H9 (cell line): Measurements from ENCODE around the gene GABRE. TPM values are rescaled to one million over a fixed set of nuclear protein-coding genes. Genes with fewer than 3 reads are reported as not detected.

ENCODE experiments used
- DNase-seq: peaks from one replicate; pipeline ENCODE4 v3.0.0-alpha.2; 2017
- H2AFZ ChIP-seq: one replicate; pipeline ENCODE4 v1.6.1; 2013; ENCODE audit warnings: mild to moderate bottlenecking, low read length, control low read depth, moderate library complexity
- H2AK5ac ChIP-seq: 2 replicates; pipeline ENCODE4 v1.6.1; 2013; ENCODE audit warnings: low read length, control low read depth, mixed read lengths; ENCODE audit not compliant: insufficient read length
- H2BK120ac ChIP-seq: one replicate; pipeline ENCODE4 v1.6.1; 2013; ENCODE audit warnings: low read depth, mild to moderate bottlenecking, low read length, control low read depth, inconsistent platforms; ENCODE audit not compliant: poor library complexity, severe bottlenecking
- H2BK12ac ChIP-seq: 2 replicates; pipeline ENCODE4 v1.6.1; 2013; ENCODE audit warnings: low read length, control low read depth, mixed read lengths, low read depth; ENCODE audit not compliant: insufficient read length
- H2BK15ac ChIP-seq: 2 replicates; pipeline ENCODE4 v1.6.1; 2013; ENCODE audit warnings: low read depth, low read length, control low read depth
- H2BK20ac ChIP-seq: one replicate; pipeline ENCODE4 v1.6.1; 2013; ENCODE audit warnings: low read depth, mild to moderate bottlenecking, low read length, control low read depth, inconsistent platforms; ENCODE audit not compliant: poor library complexity, severe bottlenecking
- H2BK5ac ChIP-seq: 2 replicates; pipeline ENCODE4 v1.6.1; 2013; ENCODE audit warnings: low read length, control low read depth, mixed read lengths; ENCODE audit not compliant: insufficient read length
- H3K14ac ChIP-seq: 2 replicates; pipeline ENCODE4 v1.6.1; 2013; ENCODE audit warnings: low read length, control low read depth; ENCODE audit not compliant: insufficient read depth
- H3K18ac ChIP-seq: 2 replicates; pipeline ENCODE4 v1.6.1; 2013; ENCODE audit warnings: low read depth, mild to moderate bottlenecking, mixed read lengths, low read length, control low read depth; ENCODE audit not compliant: insufficient read length
- H3K23ac ChIP-seq: 2 replicates; pipeline ENCODE4 v1.6.1; 2013; ENCODE audit warnings: low read length, control low read depth, mixed read lengths, low read depth; ENCODE audit not compliant: insufficient read length
- H3K23me2 ChIP-seq: 2 replicates; pipeline ENCODE4 v1.6.1; 2013; ENCODE audit warnings: low read depth, mild to moderate bottlenecking, mixed read lengths, low read length, control low read depth; ENCODE audit not compliant: insufficient read length, poor library complexity, severe bottlenecking
- H3K27ac ChIP-seq: 2 replicates; pipeline ENCODE4 v1.5.1; 2013; ENCODE audit warnings: low read length, control low read depth, mixed read lengths, low read depth; ENCODE audit not compliant: insufficient read length
- H3K27me3 ChIP-seq: 2 replicates; pipeline ENCODE4 v1.6.1; 2013; ENCODE audit warnings: low read length, control low read depth, inconsistent platforms; ENCODE audit not compliant: insufficient read depth
- H3K4ac ChIP-seq: 2 replicates; pipeline ENCODE4 v1.6.1; 2013; ENCODE audit warnings: low read depth, mild to moderate bottlenecking, control low read depth, inconsistent platforms, low read length, moderate library complexity
- H3K4me1 ChIP-seq: 2 replicates; pipeline ENCODE4 v1.6.1; 2013; ENCODE audit warnings: low read length, control low read depth, inconsistent platforms; ENCODE audit not compliant: insufficient read depth
- H3K4me2 ChIP-seq: 2 replicates; pipeline ENCODE4 v1.6.1; 2013; ENCODE audit warnings: low read length, control low read depth, mixed read lengths; ENCODE audit not compliant: insufficient read length, insufficient read depth
- H3K56ac ChIP-seq: 2 replicates; pipeline ENCODE4 v1.6.1; 2013; ENCODE audit warnings: low read depth, mild to moderate bottlenecking, mixed read lengths, low read length, control low read depth; ENCODE audit not compliant: insufficient read length
- H3K79me1 ChIP-seq: 2 replicates; pipeline ENCODE4 v1.6.1; 2013; ENCODE audit warnings: low read depth, mild to moderate bottlenecking, moderate library complexity, low read length, control low read depth, inconsistent platforms; ENCODE audit not compliant: insufficient read depth, poor library complexity, severe bottlenecking
- H3K79me2 ChIP-seq: 2 replicates; pipeline ENCODE4 v1.6.1; 2013; ENCODE audit warnings: low read length, control low read depth, inconsistent platforms; ENCODE audit not compliant: insufficient read depth
- H3K9ac ChIP-seq: 2 replicates; pipeline ENCODE4 v1.6.1; 2013; ENCODE audit warnings: low read length, control low read depth, mixed read lengths; ENCODE audit not compliant: insufficient read length; ENCODE audit errors: extremely low read depth
- H3K9me3 ChIP-seq: one replicate; pipeline ENCODE4 v1.6.1; 2013; ENCODE audit warnings: low read depth, low read length, inconsistent platforms; ENCODE audit not compliant: control insufficient read depth
- H3T11ph ChIP-seq: one replicate; pipeline ENCODE4 v1.6.1; 2013; ENCODE audit warnings: mild to moderate bottlenecking, low read length, control low read depth, inconsistent platforms
- H4K20me1 ChIP-seq: one replicate; pipeline ENCODE4 v1.6.1; 2013; ENCODE audit not compliant: control insufficient read depth, insufficient read length, insufficient read depth
- H4K5ac ChIP-seq: 2 replicates; pipeline ENCODE4 v1.6.1; 2013; ENCODE audit warnings: low read depth, mild to moderate bottlenecking, mixed read lengths, low read length, control low read depth; ENCODE audit not compliant: insufficient read length
- H4K8ac ChIP-seq: replicated peaks from 2 replicates; pipeline ENCODE4 v1.6.1; 2013; ENCODE audit warnings: low read length, control low read depth, mixed read lengths, low read depth; ENCODE audit not compliant: insufficient read length
- H4K91ac ChIP-seq: 2 replicates; pipeline ENCODE4 v1.6.1; 2013; ENCODE audit warnings: low read depth, mild to moderate bottlenecking, moderate library complexity, mixed read lengths, low read length, control low read depth; ENCODE audit not compliant: insufficient read length
- H3K27ac Mint-ChIP-seq, 3 experiments: 2 replicates in 2 of 3; 3 replicates in 1 of 3; pipeline ENCODE4 v1.8.0; 2020 to 2021; ENCODE audit warnings: mixed read lengths in 3 of 3, mild to moderate bottlenecking in 1 of 3, moderate library complexity in 1 of 3
- H3K27me3 Mint-ChIP-seq: 2 replicates; pipeline ENCODE4 v1.8.0; 2021; ENCODE audit warnings: low read depth, mild to moderate bottlenecking, moderate library complexity, mixed read lengths
- H3K36me3 Mint-ChIP-seq, 3 experiments: 2 replicates in 2 of 3; 3 replicates in 1 of 3; pipeline ENCODE4 v1.8.0; 2020 to 2021; ENCODE audit warnings: low read depth in 3 of 3, mixed read lengths in 3 of 3; ENCODE audit not compliant: insufficient read depth in 1 of 3
- H3K4me1 Mint-ChIP-seq, 2 experiments: 2 replicates each; pipeline ENCODE4 v1.8.0; 2020; ENCODE audit warnings: mixed read lengths in 2 of 2
- H3K4me3 Mint-ChIP-seq, 2 experiments: 2 replicates in 1 of 2; 3 replicates in 1 of 2; pipeline ENCODE4 v1.8.0; 2020 to 2021; ENCODE audit warnings: mild to moderate bottlenecking in 2 of 2, mixed read lengths in 2 of 2, moderate library complexity in 1 of 2
- H3K9me3 Mint-ChIP-seq, 2 experiments: 2 replicates in 1 of 2; 3 replicates in 1 of 2; pipeline ENCODE4 v1.8.0; 2020; ENCODE audit warnings: mild to moderate bottlenecking in 2 of 2, mixed read lengths in 2 of 2, moderate library complexity in 1 of 2
- total RNA-seq: library from RNA; stranded (reverse); gene quantifications from 2 replicates; pipeline ENCODE4 v1.2.1, GENCODE V29; 2021
- TF ChIP-seq, protein P1 (sequence below): fragments of 200-600 bp; sonication (generic); conservative IDR thresholded peaks from 3 replicates; pipeline ENCODE4 v1.8.0; 2021; ENCODE audit warnings: antibody characterized with exemption, mild to moderate bottlenecking

Gene GABRE
- total RNA-seq, 1 experiment from 2014 or later = 1.8 TPM

DNA sequence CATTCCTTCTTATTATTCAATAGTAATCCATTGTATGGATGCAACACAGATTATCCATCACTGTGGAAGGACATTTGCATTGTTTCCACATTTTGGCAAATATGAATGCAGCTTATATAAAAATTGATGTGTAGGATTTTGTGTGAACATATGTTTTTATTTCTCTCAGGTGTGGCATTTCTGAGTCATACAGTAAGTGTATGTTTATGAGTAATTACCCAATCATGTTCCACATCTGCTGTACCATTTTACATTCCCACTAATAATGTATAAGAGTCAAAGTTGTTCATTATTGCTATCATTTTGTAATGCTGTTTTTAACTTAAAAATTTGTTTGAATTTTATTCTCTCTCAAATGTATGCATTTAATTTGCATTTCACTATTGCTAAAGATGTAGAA, 36.3 kb downstream of the GABRE start:
- Histone ChIP-seq H3K18ac (no peak overlapping the region), H2BK120ac (no peak overlapping the region), H3K23ac (no peak overlapping the region), H4K5ac (no peak overlapping the region), H3K9ac (no peak overlapping the region), H2BK5ac (no peak overlapping the region), H4K91ac (no peak overlapping the region), H3K23me2 (no peaks in the 10 kb centered on the region), H3K4me2 (no peak overlapping the region), H3K27me3 (no peaks in the 10 kb centered on the region), H3K27ac (no peak overlapping the region), H3K14ac (no peak overlapping the region), H3K79me1 (no peaks in the 10 kb centered on the region), H3K9me3 (peaks cover 16% of the 10 kb centered on the region), H2BK20ac (no peak overlapping the region), H3T11ph (no peak overlapping the region), H2AFZ (no peak overlapping the region), H4K20me1 (no peaks in the 10 kb centered on the region), H2BK12ac (no peak overlapping the region), H3K79me2 (no peaks in the 10 kb centered on the region), H2BK15ac (no peak overlapping the region), H3K4me1 (no peaks in the 10 kb centered on the region), H3K4ac (no peak overlapping the region), H3K56ac (no peak overlapping the region), H4K8ac (no peak overlapping the region), H2AK5ac (no peak overlapping the region)
- Mint-ChIP-seq H3K4me3 (no peak overlapping the region), H3K9me3 (peaks cover 54 to 55% of the 10 kb centered on the region in 2 experiments), H3K4me1 (no peaks in the 10 kb centered on the region), H3K27me3 (no peaks in the 10 kb centered on the region; the same call in 1 of the 2 replicates), H3K36me3 (no peaks in the 10 kb centered on the region), H3K27ac (no peak overlapping the region)
- no peak for DNase-seq
- TF ChIP-seq, protein P1, sequence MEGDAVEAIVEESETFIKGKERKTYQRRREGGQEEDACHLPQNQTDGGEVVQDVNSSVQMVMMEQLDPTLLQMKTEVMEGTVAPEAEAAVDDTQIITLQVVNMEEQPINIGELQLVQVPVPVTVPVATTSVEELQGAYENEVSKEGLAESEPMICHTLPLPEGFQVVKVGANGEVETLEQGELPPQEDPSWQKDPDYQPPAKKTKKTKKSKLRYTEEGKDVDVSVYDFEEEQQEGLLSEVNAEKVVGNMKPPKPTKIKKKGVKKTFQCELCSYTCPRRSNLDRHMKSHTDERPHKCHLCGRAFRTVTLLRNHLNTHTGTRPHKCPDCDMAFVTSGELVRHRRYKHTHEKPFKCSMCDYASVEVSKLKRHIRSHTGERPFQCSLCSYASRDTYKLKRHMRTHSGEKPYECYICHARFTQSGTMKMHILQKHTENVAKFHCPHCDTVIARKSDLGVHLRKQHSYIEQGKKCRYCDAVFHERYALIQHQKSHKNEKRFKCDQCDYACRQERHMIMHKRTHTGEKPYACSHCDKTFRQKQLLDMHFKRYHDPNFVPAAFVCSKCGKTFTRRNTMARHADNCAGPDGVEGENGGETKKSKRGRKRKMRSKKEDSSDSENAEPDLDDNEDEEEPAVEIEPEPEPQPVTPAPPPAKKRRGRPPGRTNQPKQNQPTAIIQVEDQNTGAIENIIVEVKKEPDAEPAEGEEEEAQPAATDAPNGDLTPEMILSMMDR = no peak
